ENCODE measurements around the gene NECTIN2.

The NECTIN2 gene

DNA sequence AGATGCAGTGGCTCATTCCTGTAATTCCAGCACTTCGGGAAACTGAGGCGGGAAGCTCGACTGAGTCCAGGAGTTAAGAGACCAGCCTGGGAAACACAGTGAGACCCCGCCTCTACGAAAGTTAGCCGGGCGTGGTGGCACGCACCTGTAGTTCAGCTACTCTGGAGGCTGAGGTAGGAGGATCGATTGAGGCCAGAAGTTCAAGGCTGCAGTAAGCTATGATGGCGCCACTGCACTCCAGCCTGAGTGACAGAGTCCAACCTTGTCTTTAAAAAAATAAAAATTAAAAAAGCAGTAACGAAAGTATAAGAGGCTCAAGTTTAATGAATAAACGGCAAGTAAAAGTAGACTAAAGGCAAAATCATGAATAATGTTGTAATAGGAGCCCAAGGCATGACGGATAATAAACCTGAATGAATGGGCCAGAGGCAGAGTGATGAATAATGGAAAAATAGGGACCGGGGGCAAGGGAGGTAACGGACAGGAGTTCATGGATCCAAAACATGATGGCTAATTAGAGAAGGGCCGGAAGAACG is 43.8 kb downstream of the NECTIN2 start:
- H3K4me1 ChIP-seq (ENCODE audit: control insufficient read depth in 1 of 2, insufficient read depth in 1 of 2, low read depth in 1 of 2, low read length in 1 of 2), result peaks cover 16 to 20% of the 10 kb centered on the region in 2 experiments
- no peak for TF ChIP-seq CTCF (IDR thresholded peaks at IDR 0.05)
- peaks cover 21% of the 10 kb centered on the region for H3K36me3 ChIP-seq
- H3K27ac ChIP-seq, result peak overlapping the region; percentile 92
- peak overlapping the region; percentile 70 to 85 for H3K4me3 ChIP-seq (ENCODE audit: low read depth in 1 of 2, low read length in 1 of 2)
- H3K27me3 ChIP-seq, result no peaks in the 10 kb centered on the region
- no peaks in the 10 kb centered on the region for H3K9me3 ChIP-seq

DNA sequence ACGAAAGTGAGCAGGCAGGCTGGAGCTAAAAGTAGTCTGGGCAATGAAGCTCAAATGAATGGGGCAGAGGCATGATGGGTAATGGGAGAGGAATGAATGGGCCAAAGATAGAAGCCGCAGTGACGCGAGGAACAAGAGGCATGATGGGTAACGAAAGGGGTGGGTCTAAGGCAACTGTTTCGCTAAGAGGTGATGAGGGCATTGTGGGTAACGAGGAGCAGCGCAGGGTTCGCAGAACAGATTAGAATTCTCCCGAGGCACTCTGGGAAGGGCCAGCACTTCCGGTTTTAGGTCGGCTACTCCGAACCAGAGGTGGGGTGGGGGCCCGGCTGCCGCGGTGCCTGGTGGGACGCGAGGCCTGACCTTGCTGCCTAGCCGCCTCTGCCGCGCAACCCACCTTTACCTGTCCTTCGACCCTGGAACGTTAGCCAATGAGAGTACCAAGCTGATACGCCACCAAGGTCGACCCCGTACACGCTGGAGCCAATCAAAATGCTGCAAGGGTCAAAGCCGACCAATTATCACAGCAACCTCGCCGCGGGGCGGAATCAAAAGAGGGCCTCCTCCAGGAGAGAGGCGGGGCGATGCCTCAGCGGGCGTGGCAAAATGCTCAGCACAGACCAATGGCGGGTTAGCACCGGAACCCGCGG is 44.4 kb downstream of the NECTIN2 start:
- peak overlapping the region; percentile 70 to 85 for H3K4me3 ChIP-seq (ENCODE audit: low read depth in 1 of 2, low read length in 1 of 2)
- peaks cover 16 to 20% of the 10 kb centered on the region in 2 experiments for H3K4me1 ChIP-seq (ENCODE audit: control insufficient read depth in 1 of 2, insufficient read depth in 1 of 2, low read depth in 1 of 2, low read length in 1 of 2)
- peak overlapping the region; percentile 92 for H3K27ac ChIP-seq
- no peaks in the 10 kb centered on the region for H3K27me3 ChIP-seq
- H3K9me3 ChIP-seq, result no peaks in the 10 kb centered on the region
- peak; percentile 14 for TF ChIP-seq CTCF (IDR thresholded peaks at IDR 0.05)
- H3K36me3 ChIP-seq, result peaks cover 21% of the 10 kb centered on the region

DNA sequence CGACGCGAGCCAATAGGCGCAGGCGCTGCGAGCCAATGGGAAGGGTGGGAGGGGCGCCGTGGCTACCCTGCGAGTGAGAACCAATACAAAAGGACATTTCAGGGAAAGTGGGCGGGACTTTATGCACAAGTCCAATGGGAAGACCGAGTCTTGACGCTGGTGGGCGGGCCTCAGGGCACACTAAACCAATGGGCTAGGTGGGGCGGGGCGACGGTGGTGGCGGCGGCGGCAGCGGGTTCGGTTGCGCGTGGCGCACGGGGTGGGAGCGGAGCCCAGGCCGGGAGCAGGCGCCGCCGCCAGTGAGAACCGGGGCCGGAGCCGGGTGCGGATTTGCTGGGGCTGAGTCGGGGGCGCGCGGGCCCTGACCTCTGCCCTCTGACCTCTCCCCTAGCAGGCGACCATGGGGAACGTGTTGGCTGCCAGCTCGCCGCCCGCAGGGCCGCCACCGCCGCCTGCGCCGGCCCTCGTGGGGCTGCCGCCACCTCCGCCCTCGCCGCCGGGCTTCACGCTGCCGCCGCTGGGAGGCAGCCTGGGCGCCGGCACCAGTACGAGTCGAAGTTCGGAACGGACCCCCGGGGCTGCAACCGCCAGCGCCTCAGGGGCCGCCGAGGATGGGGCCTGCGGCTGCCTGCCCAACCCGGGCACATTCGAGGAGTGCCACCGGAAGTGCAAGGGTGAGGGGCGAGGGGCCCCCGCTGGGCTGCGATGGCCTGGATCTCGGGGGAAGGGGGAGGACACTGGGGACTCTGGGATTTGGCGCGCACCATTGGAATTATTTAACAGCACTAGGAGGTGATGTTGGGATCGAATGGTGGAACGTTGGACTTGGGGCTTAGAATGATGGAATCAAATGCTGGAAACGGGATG is 45.2 kb downstream of the NECTIN2 start, which contains the start of gene TOMM40:
Gene TOMM40 (plus strand): TSS at position 239 of the 867 bp plus-strand sequence. CDS start 162 bp downstream, at position 401.
- no peaks in the 10 kb centered on the region for H3K27me3 ChIP-seq
- peaks cover 22% of the 10 kb centered on the region for H3K36me3 ChIP-seq
- peak within 1 kb of the TSS; percentile 70 to 85 for H3K4me3 ChIP-seq (ENCODE audit: low read depth in 1 of 2, low read length in 1 of 2)
- H3K9me3 ChIP-seq, result no peaks in the 10 kb centered on the region
- peaks cover 16 to 20% of the 10 kb centered on the region in 2 experiments for H3K4me1 ChIP-seq (ENCODE audit: control insufficient read depth in 1 of 2, insufficient read depth in 1 of 2, low read depth in 1 of 2, low read length in 1 of 2)
- TF ChIP-seq CTCF (IDR thresholded peaks at IDR 0.05), result no peak
- peak within 1 kb of the TSS; percentile 92 for H3K27ac ChIP-seq

DNA sequence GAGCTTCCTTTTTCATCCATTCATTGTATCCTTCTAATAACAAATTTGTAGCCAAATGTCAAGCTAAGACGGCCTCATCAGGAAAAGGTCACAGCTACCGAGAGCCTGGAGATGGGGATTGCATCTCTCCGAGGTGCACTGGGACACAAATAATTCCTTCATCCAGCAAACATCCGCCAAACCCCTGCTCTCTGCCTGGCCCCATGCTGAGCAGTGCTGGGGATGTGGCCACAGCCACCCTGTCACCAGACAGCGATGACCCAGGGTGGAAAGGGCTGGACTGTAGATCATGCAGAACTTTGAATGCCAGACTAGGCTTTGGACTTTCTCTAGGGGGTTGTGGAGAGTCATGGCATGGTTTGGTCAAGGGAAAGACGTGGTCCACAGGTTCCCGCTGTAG is 46.8 kb downstream of the NECTIN2 start:
- no peak overlapping the region for H3K27ac ChIP-seq
- no peaks in the 10 kb centered on the region for H3K9me3 ChIP-seq
- H3K4me3 ChIP-seq (ENCODE audit: low read depth in 1 of 2, low read length in 1 of 2), result no peak overlapping the region
- TF ChIP-seq CTCF (IDR thresholded peaks at IDR 0.05), result no peak
- H3K27me3 ChIP-seq, result no peaks in the 10 kb centered on the region
- peaks cover 16% of the 10 kb centered on the region for H3K36me3 ChIP-seq
- H3K4me1 ChIP-seq (ENCODE audit: control insufficient read depth in 1 of 2, insufficient read depth in 1 of 2, low read depth in 1 of 2, low read length in 1 of 2), result peaks cover 17 to 21% of the 10 kb centered on the region in 2 experiments

DNA sequence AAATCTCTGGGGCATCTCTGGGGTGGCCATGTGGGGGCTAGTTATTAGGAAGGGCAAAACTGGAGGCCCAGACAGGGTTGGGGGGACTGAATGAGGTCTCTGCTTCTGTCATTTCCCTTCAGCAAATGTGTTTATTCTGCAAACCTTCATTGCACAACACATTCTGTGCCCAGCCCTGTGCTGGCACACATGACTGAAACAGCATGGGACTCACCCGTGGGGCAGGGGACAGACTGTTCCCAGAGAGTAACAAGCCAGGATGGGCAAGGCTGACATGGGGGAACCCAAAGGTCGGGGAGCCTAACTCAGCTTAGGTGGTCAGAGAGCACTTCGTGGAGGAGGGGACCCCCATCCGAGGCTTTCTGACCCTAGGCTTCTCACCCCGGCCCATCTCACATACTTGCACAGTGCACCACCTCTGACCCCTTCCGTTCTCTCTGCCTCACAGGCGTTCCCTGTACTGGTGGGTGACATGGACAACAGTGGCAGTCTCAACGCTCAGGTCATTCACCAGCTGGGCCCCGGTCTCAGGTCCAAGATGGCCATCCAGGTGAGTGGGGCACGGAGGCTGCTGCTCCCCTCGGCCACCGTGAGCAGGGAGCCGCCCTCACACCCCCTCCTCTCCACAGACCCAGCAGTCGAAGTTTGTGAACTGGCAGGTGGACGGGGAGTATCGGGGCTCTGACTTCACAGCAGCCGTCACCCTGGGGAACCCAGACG is 47.4 kb downstream of the NECTIN2 start:
- Histone ChIP-seq H3K4me3 (ENCODE audit: low read depth in 1 of 2, low read length in 1 of 2) (no peak overlapping the region), H3K36me3 (peaks cover 11% of the 10 kb centered on the region)

More for the DNA sequence above, 47.4 kb downstream of the NECTIN2 start:
- Histone ChIP-seq H3K4me1 (ENCODE audit: control insufficient read depth in 1 of 2, insufficient read depth in 1 of 2, low read depth in 1 of 2, low read length in 1 of 2) (peaks cover 21 to 23% of the 10 kb centered on the region in 2 experiments), H3K27ac (no peak overlapping the region), H3K9me3 (no peaks in the 10 kb centered on the region), H3K27me3 (no peaks in the 10 kb centered on the region)
- no peak for TF ChIP-seq CTCF (IDR thresholded peaks at IDR 0.05)
